Left ventricle myocardium inferior (tissue), 1 donor: Measurements from ENCODE around the gene MAGI2. TPM values are rescaled to one million over a fixed set of nuclear protein-coding genes. Genes with fewer than 3 reads are reported as not detected.
A peak's percentile ranks its signal among the peaks of the same experiment; 100 is the strongest.

ENCODE experiments used
- DNase-seq: peaks from one replicate; pipeline ENCODE4 v3.0.0-alpha.2; 2020
- H3K27ac ChIP-seq: fragments of 200-600 bp; replicated peaks from 2 replicates; pipeline ENCODE4 v1.8.0; 2021
- H3K27me3 ChIP-seq: fragments of 200-600 bp; 2 replicates; pipeline ENCODE4 v1.8.0; 2021; ENCODE audit warnings: low read depth
- H3K36me3 ChIP-seq: fragments of 200-600 bp; 2 replicates; pipeline ENCODE4 v1.8.0; 2021
- H3K4me1 ChIP-seq: fragments of 200-600 bp; 2 replicates; pipeline ENCODE4 v1.8.0; 2021
- H3K4me3 ChIP-seq: fragments of 200-600 bp; 2 replicates; pipeline ENCODE4 v1.8.0; 2021; ENCODE audit warnings: mild to moderate bottlenecking, moderate library complexity
- H3K9me3 ChIP-seq: fragments of 200-600 bp; replicated peaks from 2 replicates; pipeline ENCODE4 v1.8.0; 2021
- CTCF ChIP-seq: fragments of 200-600 bp; IDR thresholded peaks from 2 replicates; pipeline ENCODE4 v1.8.0; 2021; ENCODE audit warnings: antibody characterized with exemption, mild to moderate bottlenecking, borderline replicate concordance
- intact Hi-C: fragments of 100-400 bp; cut with micrococcal nuclease; formaldehyde crosslinking; loops from one replicate; pipeline ENCODE4 v1.11.0; 2022
- total RNA-seq: library from RNA; stranded (reverse); fragmentation: NEBNext Ultra II Directional; extraction: Animal tissue kit (Norgen Biotek cat#: 25700); gene quantifications from one replicate; pipeline ENCODE4 v1.2.1, GENCODE V29; 2021
- donor health status: DM: no; HTN: yes; CAD: no; lungs with severe emphysema.

Gene MAGI2
- total RNA-seq, 1 donor from 2014 or later = 4.5 TPM

- intact Hi-C loops = no loop called here
- Histone ChIP-seq H3K4me3 (no peak overlapping the region), H3K36me3 (no peaks in the 10 kb centered on the region), H3K27me3 (no peaks in the 10 kb centered on the region), H3K4me1 (no peaks in the 10 kb centered on the region), H3K9me3 (no peaks in the 10 kb centered on the region), H3K27ac (no peak overlapping the region)
- no peak for DNase-seq
- TF ChIP-seq CTCF = no peak
Measured at GRCh38 chr7:78047800-78048199, 1405.7 kb downstream of the MAGI2 start.

- H3K36me3 ChIP-seq = no peaks in the 10 kb centered on the region
- no peaks in the 10 kb centered on the region for H3K9me3 ChIP-seq
- DNase-seq = no peak
- no peaks in the 10 kb centered on the region for H3K4me1 ChIP-seq
- intact Hi-C loops = no loop called here
- no peak overlapping the region for H3K27ac ChIP-seq
- H3K27me3 ChIP-seq = peaks cover 8% of the 10 kb centered on the region
- no peak overlapping the region for H3K4me3 ChIP-seq
- no peak for TF ChIP-seq CTCF
Measured at GRCh38 chr7:78043159-78043558, 1410.3 kb downstream of the MAGI2 start.

- intact Hi-C loops = no loop called here
- H3K36me3 ChIP-seq = no peaks in the 10 kb centered on the region
- no peaks in the 10 kb centered on the region for H3K4me1 ChIP-seq
Measured at GRCh38 chr7:78041423-78041822, 1412.0 kb downstream of the MAGI2 start.

GRCh38 chr7:78039790-78040776 is 1413.4 kb downstream of the MAGI2 start:
- no peaks in the 10 kb centered on the region for H3K36me3 ChIP-seq
- H3K27me3 ChIP-seq = peaks cover 8% of the 10 kb centered on the region
- no peaks in the 10 kb centered on the region for H3K9me3 ChIP-seq
- DNase-seq = peak; percentile 19
- TF ChIP-seq CTCF = peak; percentile 61
- H3K4me3 ChIP-seq = no peak overlapping the region
- no peak overlapping the region for H3K27ac ChIP-seq
- H3K4me1 ChIP-seq = no peaks in the 10 kb centered on the region
- intact Hi-C loops = no loop called here

More at GRCh38 chr7:78041423-78041822, 1412.0 kb downstream of the MAGI2 start:
- Histone ChIP-seq H3K27ac (no peak overlapping the region), H3K4me3 (no peak overlapping the region), H3K9me3 (no peaks in the 10 kb centered on the region), H3K27me3 (peaks cover 8% of the 10 kb centered on the region)
- no peak for DNase-seq
- no peak for TF ChIP-seq CTCF

GRCh38 chr7:78038465-78039080 is 1414.9 kb downstream of the MAGI2 start:
- no peak for DNase-seq
- Histone ChIP-seq H3K27ac (no peak overlapping the region), H3K27me3 (peaks cover 8% of the 10 kb centered on the region), H3K4me1 (no peaks in the 10 kb centered on the region), H3K36me3 (no peaks in the 10 kb centered on the region), H3K9me3 (no peaks in the 10 kb centered on the region), H3K4me3 (no peak overlapping the region)
- TF ChIP-seq CTCF = no peak
- intact Hi-C loops = no loop called here
